ENCODE results near the gene GLYATL3.
"Not testable (repeated sequence)": the region's sequence is repeated elsewhere in the genome, so short reads cannot be mapped to it uniquely, and the experiment has no call there.

GLYATL3 gene

DNA sequence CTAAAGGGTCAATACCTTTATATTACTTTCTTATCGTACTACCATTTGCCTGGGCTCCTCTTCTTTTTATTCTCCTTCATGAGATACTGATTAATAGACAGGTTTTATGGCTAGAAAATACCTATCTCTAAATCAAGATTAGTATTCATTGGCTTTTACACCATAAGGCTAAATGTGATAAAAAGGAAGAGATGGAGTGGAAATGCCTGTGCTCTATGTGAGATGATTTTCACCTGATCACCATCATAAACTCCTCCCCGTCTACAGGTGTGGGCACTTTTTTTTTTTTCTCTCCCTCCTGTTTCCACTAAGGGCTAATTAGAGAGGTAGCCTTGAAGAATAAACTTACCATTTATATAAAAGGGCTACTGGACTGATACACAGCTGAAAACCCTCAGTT is at the start of gene GLYATL3:
Gene GLYATL3 (plus strand): TSS at position 301 of the 400 bp plus-strand sequence. CDS start 12,068 bp downstream, outside the sequence.
- no peak for FAIRE-seq

GRCh38 chr6:49453221-49453620 is 46.5 kb upstream of the GLYATL3 start:
- FAIRE-seq, result peak; percentile 67

DNA sequence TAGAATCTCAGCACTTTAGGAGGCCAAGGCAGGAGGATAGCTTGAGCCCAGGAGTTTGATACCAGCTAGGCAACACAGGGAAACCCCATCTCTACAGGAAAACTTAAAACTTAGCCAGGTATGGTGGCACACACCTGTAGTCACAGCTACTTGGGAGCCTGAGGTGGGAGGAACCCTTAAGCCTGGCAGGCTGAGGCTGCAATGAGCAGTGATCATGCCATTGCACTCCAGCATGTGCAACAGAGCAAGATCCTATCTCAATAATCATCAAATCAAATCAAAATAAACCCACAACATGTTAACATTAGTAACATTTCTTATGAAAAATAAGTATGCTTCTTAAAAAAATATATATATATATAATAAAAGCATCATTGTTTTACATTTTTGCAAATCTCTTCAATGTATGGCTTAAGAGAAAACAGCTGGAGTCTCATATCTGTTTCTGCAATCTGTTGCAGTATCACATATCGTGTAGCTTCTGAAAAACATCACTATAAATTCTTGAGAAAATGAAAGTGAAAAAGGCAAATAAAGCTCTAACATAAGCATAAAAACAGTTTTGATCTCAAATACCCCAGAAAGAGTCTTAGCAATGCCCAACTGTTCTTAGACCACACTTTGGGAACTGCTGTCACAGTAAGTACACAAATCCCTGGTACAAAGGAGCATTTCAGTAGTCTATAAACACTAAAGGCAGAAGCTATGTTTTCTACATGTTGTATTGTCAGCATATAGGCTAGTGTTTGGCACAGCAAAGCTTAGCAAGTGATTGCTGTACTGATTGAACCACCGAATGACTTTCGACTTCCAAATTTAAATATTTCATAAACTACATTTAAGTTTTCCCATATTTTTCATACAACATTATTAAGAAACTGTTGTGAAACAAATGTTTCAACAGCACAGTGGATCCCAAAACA is 44.7 kb upstream of the GLYATL3 start:
- FAIRE-seq, result no peak

- no peak for FAIRE-seq
These were observed 42.0 kb upstream of the GLYATL3 start for GRCh38 chr6:49457771-49458170.

- FAIRE-seq, result no peak
These were observed 37.7 kb upstream of the GLYATL3 start for GRCh38 chr6:49462071-49462470.

- no peak for FAIRE-seq
These were observed 37.2 kb upstream of the GLYATL3 start for GRCh38 chr6:49462599-49462926.

DNA sequence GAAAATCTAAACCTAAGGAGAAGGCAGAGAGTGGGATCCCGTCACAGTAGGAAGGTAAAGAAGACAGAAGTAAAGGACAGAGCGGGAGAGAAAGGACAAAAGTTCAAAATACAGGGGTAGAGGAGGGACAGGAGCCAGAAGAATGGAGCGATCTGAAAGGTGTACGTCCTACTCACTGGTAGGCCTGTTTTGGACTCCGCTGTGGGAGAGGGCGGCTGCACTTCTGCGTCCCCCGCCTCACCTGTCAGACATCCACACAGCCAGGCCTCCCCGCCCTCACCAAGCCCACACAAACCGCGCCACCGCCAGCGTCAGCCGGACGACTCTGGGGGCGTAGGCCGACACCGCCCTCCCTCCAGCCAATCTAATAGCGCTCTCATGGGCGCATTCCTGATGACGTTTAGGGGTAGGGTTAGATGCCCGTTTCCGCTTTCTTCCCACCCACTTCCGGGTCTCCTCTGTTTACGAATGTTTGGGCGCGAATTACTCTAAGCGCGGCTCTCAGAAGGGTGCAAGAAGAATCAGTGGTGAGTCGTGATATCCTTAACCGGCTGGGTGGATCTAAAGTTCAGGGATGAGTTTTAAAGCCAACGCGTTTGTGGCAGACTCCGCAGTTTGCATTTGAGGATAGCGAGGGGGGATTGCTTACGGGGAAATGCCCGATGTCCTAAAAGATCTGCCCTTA is 36.7 kb upstream of the GLYATL3 start, which contains the start of the genes CENPQ and MMUT:
Gene CENPQ (plus strand): TSS at position 444 of the 685 bp plus-strand sequence. CDS start 6,807 bp downstream, outside the sequence.
Gene MMUT (minus strand): TSS at position 327 of the 685 bp plus-strand sequence. CDS start 3,787 bp downstream, outside the sequence.
- FAIRE-seq, result peak; percentile 48

- no peak for FAIRE-seq
These were observed 36.1 kb upstream of the GLYATL3 start for GRCh38 chr6:49463612-49463967.

DNA sequence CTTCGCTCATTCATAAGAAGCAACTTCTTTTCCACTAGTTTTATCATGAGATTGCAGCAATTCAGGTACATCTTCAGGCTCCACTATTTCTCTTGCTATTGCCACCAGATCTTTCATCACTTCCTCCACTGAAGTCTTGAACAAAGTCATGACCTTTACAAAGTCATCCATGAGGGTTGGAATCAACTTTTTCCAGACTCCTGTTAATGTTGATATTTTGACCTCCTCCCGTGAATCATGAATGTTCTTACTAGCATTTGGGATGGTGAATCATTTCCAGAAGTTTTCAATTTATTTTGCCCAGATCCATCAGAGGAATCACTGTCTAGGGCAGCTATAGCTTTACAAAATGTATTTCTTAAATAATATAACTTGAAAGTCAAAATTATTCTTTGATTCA is 35.0 kb upstream of the GLYATL3 start:
- FAIRE-seq, result no peak

- FAIRE-seq, result no peak
These were observed 31.7 kb upstream of the GLYATL3 start for GRCh38 chr6:49468042-49468441.

DNA sequence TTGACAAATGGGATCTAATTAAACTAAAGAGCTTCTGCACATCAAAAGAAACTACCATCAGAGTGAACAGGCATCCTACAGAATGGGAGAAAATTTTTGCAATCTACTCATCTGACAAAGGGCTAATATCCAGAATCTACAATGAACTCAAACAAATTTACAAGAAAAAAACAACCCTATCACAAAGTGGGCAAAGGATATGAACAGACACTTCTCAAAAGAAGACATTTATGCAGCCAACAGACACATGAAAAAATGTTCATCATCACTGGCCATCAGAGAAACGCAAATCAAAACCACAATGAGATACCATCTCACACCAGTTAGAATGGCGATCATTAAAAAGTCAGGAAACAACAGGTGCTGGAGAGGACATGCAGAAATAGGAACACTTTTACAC is 23.2 kb upstream of the GLYATL3 start:
- FAIRE-seq, result not testable (repeated sequence)

DNA sequence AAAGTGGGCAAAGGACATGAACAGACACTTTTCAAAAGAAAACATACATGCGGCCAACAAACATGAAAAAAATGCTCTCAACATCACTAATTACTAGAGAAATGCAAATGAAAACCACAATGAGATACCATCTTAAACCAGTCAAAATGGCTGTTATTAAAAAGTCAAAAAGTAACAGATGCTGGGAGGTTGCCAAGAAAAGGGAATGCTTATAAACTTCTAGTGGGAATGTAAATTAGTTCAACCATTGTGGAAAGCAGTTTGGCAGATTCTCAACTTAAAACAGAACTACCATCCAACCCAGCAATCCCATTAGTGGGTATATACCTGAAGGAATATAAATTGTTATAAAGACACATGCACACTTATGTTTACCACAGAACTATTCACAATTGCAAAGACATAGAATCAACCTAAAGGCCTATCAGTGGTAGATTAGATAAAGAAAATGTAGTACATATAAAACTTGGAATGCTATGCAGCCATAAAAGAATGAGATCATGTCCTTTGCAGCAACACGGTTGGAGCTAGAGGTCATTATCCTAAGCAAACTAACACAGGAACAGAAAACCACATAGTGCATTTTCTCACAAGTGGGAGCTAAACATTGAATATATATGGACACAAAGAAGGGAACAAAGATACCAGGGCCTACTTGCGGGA is 20.3 kb upstream of the GLYATL3 start:
- FAIRE-seq, result no peak

DNA sequence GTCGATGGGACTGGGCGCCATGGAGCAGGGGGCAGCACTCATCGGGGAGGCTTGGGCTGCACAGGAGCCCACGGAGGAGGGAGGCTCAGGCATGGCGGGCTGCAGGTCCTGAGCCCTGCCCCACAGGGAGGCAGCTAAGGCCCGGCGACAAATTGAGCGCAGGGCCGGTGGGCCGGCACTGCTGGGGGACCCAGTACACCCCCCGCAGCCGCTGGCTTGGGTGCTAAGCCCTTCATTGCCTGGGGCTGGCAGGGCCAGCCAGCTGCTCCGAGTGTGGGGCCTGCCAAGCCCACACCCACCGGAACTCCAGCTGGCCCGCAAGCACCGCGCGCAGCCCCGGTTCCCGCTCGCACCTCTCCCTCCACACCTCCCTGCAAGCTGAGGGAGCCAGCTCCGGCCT is 17.9 kb upstream of the GLYATL3 start:
- FAIRE-seq, result not testable (repeated sequence)

DNA sequence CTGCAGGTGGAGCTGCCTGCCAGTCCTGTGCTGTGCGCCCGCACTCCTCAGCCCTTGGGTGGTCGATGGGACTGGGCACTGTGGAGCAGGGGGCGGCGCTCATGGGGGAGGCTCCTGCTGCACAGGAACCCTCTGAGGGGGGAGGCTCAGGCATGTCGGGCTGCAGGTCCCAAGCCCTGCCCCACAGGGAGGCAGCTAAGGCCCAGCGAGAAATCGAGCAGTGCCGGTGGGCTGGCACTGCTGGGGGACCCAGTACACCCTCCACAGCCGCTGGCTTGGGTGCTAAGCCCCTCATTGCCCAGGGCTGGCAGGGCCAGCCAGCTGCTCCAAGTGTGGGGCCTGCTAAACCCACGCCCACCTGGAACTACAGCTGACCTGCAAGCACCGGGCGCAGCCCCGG is 16.3 kb upstream of the GLYATL3 start:
- FAIRE-seq, result not testable (repeated sequence)

- FAIRE-seq, result no peak
These were observed 9.1 kb upstream of the GLYATL3 start for GRCh38 chr6:49490633-49491032.

GRCh38 chr6:49497304-49497703 is 2.4 kb upstream of the GLYATL3 start:
- FAIRE-seq, result no peak

- FAIRE-seq, result no peak
These were observed 597 bp upstream of the GLYATL3 start for GRCh38 chr6:49499126-49499525.

DNA sequence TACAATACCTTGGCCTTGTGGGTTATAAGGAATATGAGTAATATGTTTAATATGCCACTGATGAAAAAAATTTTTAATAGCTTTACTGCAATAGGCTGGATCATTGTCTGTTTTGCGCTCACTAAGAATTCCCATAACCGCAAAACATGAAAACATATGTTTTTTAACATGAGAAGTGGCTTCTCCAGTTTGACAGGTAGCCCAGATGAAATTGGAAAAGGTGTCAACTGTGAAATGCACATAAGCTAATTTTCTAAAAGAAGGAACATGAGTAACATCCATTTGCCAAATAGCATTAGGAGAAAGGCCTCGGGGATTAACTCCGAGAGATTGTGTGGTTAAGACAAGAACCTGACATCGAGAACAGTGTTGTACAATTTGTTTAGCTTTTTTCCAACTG is 4.9 kb downstream of the GLYATL3 start:
- no peak for FAIRE-seq

GRCh38 chr6:49506569-49507111 is 6.9 kb downstream of the GLYATL3 start:
- FAIRE-seq, result no peak

DNA sequence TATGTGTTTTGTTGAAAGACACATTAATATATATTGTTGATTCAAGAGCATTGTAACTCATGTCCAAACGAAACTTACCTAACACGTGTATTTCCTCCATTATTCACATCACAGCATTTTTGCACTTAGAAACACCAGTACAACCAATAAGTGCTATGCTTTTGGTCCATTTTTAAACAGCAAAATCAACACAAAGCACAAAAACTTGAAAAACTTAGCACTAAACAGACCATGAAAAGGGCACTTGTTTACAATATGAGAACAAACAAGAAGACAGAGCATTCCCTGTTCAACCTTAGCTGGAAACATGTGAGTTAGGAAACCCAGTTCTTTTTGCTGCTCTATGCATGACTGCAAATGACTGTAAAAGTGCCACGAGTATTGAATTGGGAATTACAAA is 9.6 kb downstream of the GLYATL3 start:
- no peak for FAIRE-seq

DNA sequence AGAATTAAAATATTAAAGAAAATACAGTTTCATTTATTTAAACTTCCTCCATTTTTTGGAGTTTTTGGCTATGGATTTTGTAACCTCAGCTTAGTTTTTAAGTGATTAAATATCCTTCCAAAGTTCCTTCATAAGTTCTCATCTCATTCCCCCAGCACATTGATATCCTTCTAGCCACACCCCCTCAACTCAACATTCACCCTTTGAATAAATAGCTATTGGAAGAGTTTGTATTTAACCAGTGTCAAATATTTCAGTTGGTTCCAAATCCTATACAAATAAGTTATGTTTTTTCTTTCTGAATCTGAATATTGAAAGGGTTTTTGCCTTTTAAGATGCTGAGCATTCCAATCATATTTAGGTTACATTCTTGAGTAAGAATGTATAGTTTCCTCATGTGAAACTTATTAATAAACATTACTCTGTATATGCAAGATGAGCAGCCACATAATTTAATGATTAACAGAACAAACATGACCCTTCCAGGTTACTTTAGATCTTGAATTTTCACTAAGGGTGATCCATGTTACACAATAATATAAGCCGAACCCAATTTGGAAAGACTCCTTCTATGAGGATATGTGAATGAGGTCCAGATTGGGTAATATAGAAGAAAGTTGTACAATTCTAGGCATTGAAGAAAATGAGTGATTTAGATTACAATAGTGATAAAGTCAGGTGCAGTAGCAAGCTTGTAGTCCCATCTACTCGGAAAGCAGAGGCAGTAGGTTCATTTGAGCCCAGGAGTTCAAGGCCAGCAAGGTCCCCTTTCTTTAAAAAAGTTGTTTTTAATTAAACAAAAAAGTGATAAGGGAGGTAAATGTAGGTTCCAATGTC is 13.6 kb downstream of the GLYATL3 start:
- no peak for FAIRE-seq

All from endometrium (tissue), 2 donors.